ENCODE results near the gene PEMT.

GRCh38 chr17:17563530-17563929 lies 28.0 kb downstream of the PEMT start:
- no peak for TF ChIP-seq CTCF (IDR thresholded peaks at IDR 0.05)
- no peak for TF ChIP-seq POLR2A (IDR thresholded peaks at IDR 0.05)
